ENCODE measurements around the gene SPATA22.
"Not testable (repeated sequence)": the region's sequence is repeated elsewhere in the genome, so short reads cannot be mapped to it uniquely, and the experiment has no call there.

The SPATA22 gene

GRCh38 chr17:3471599-3471998 lies at the start of gene SPATA22:
TSS of gene SPATA22 (minus strand) at chr17:3471819. CDS start at chr17:3469325, 2,494 bp downstream.
- intact Hi-C loops (cut with DNase I): no loop called here
- peak in 1 of 10 donors; percentile 64 for DNase-seq

GRCh38 chr17:3519472-3519871 lies 47.9 kb upstream of the SPATA22 start:
- DNase-seq; intact Hi-C loops (cut with DNase I): not testable (repeated sequence)

GRCh38 chr17:3514873-3515272 lies 43.3 kb upstream of the SPATA22 start:
- intact Hi-C loops (cut with DNase I): no loop called here
- DNase-seq: peak in 1 of 10 donors; percentile 61

- intact Hi-C loops (cut with DNase I): not testable (repeated sequence)
- DNase-seq: peak in 1 of 10 donors; percentile 51
Observed at GRCh38 chr17:3514167-3514566, 42.5 kb upstream of the SPATA22 start.

- DNase-seq: peak in 2 of 10 donors; percentile 20 to 83
- intact Hi-C loops (cut with DNase I): loop anchor here (2.0 kb wide), 1 partner anchor 17 kb away; no protein-coding TSS in a partner anchor
Observed at GRCh38 chr17:3513305-3514035, 41.9 kb upstream of the SPATA22 start.

GRCh38 chr17:3512505-3513171 lies 41.0 kb upstream of the SPATA22 start:
- peak; percentile 67 to 97 (median 82) for DNase-seq
- intact Hi-C loops (cut with DNase I): loop anchor here (2.0 kb wide), 1 partner anchor 18 kb away; no protein-coding TSS in a partner anchor

GRCh38 chr17:3511852-3512504 lies 40.4 kb upstream of the SPATA22 start:
- intact Hi-C loops (cut with DNase I): loop anchor here (2.0 kb wide), 1 partner anchor 19 kb away; no protein-coding TSS in a partner anchor
- DNase-seq: no peak

- intact Hi-C loops (cut with DNase I): no loop called here
- no peak for DNase-seq
Observed at GRCh38 chr17:3510090-3510489, 38.5 kb upstream of the SPATA22 start.

GRCh38 chr17:3507869-3508268 lies 36.2 kb upstream of the SPATA22 start:
- intact Hi-C loops (cut with DNase I): no loop called here
- DNase-seq: no peak

- no peak for DNase-seq
- intact Hi-C loops (cut with DNase I): no loop called here
Observed at GRCh38 chr17:3507071-3507470, 35.5 kb upstream of the SPATA22 start.

GRCh38 chr17:3506054-3506453 lies 34.4 kb upstream of the SPATA22 start:
- intact Hi-C loops (cut with DNase I): no loop called here
- DNase-seq: no peak

GRCh38 chr17:3505008-3505407 lies 33.4 kb upstream of the SPATA22 start:
- intact Hi-C loops (cut with DNase I): no loop called here
- DNase-seq: no peak

GRCh38 chr17:3503285-3503684 lies 31.7 kb upstream of the SPATA22 start:
- no peak for DNase-seq
- intact Hi-C loops (cut with DNase I): no loop called here

GRCh38 chr17:3502466-3502865 lies 30.8 kb upstream of the SPATA22 start:
- DNase-seq: peak in 6 of 10 donors; percentile 25 to 90 (median 38)
- intact Hi-C loops (cut with DNase I): no loop called here

GRCh38 chr17:3501344-3501743 lies 29.7 kb upstream of the SPATA22 start:
- no peak for DNase-seq
- intact Hi-C loops (cut with DNase I): no loop called here

- DNase-seq: no peak
Observed at GRCh38 chr17:3497101-3497500, 25.5 kb upstream of the SPATA22 start.

GRCh38 chr17:3485481-3486068 lies 14.0 kb upstream of the SPATA22 start:
- intact Hi-C loops (cut with DNase I): no loop called here
- no peak for DNase-seq

More at GRCh38 chr17:3497101-3497500, 25.5 kb upstream of the SPATA22 start:
- intact Hi-C loops (cut with DNase I): no loop called here

GRCh38 chr17:3482852-3483251 lies 11.2 kb upstream of the SPATA22 start:
- no peak for DNase-seq
- intact Hi-C loops (cut with DNase I): no loop called here

GRCh38 chr17:3479988-3480387 lies 8.4 kb upstream of the SPATA22 start:
- intact Hi-C loops (cut with DNase I): loop anchor here (5.0 kb wide), 1 partner anchor 52 kb away; no protein-coding TSS in a partner anchor
- no peak for DNase-seq

GRCh38 chr17:3475812-3476610 lies 4.4 kb upstream of the SPATA22 start, which contains the start of gene ASPA:
TSS of gene ASPA (plus strand) at chr17:3475997. CDS start at chr17:3476160, 163 bp downstream.
- intact Hi-C loops (cut with DNase I): loop anchor here (5.0 kb wide), 1 partner anchor 56 kb away; no protein-coding TSS in a partner anchor
- no peak for DNase-seq
